HFFc6 (cell line): Measurements from ENCODE around the gene PRR18. TPM values are rescaled to one million over a fixed set of nuclear protein-coding genes. Genes with fewer than 3 reads are reported as not detected.

Source experiments
- DNase-seq: peaks from one replicate; pipeline ENCODE4 v3.0.0-alpha.2; 2018
- H3K27ac Mint-ChIP-seq: 2 replicates; pipeline ENCODE4 v1.8.0; 2020; ENCODE audit warnings: mild to moderate bottlenecking, mixed read lengths
- H3K27me3 Mint-ChIP-seq: 2 replicates; pipeline ENCODE4 v1.8.0; 2021; ENCODE audit warnings: mild to moderate bottlenecking, moderate library complexity, mixed read lengths; ENCODE audit not compliant: insufficient read depth
- H3K36me3 Mint-ChIP-seq: 2 replicates; pipeline ENCODE4 v1.8.0; 2021; ENCODE audit warnings: low read depth, mixed read lengths
- H3K4me1 Mint-ChIP-seq: 2 replicates; pipeline ENCODE4 v1.8.0; 2020; ENCODE audit warnings: low read depth, mixed read lengths
- H3K4me3 Mint-ChIP-seq: 2 replicates; pipeline ENCODE4 v1.8.0; 2020; ENCODE audit warnings: mild to moderate bottlenecking, moderate library complexity, mixed read lengths
- H3K9me3 Mint-ChIP-seq: 2 replicates; pipeline ENCODE4 v1.8.0; 2020; ENCODE audit warnings: mild to moderate bottlenecking, mixed read lengths
- CTCF ChIP-seq: fragments of 200-600 bp; sonication (generic); IDR thresholded peaks from 2 replicates; pipeline ENCODE4 v1.5.0; 2021; ENCODE audit warnings: antibody characterized with exemption, mild to moderate bottlenecking
- total RNA-seq, 6 experiments: library from RNA; stranded (reverse); fragmentation: NEBNext Ultra II Directional; extraction: Animal tissue kit (Norgen Biotek cat#: 25700); gene quantifications; 2 replicates in 1 of 6; 3 replicates in 5 of 6; pipeline ENCODE4 v1.2.3, GENCODE V29; 2021

PRR18 gene
- total RNA-seq, 6 experiments from 2014 or later: not detected

- Mint-ChIP-seq H3K36me3 (no peaks in the 10 kb centered on the region), H3K4me1 (no peaks in the 10 kb centered on the region; the same call in 1 of the 2 replicates), H3K4me3 (no peak overlapping the region), H3K27ac (no peak overlapping the region), H3K27me3 (peaks cover 2% of the 10 kb centered on the region; the same call in 1 of the 2 replicates), H3K9me3 (no peaks in the 10 kb centered on the region)
- no peak for DNase-seq
- TF ChIP-seq CTCF: no peak
Measured at GRCh38 chr6:166274163-166274562, 34.0 kb downstream of the PRR18 start.

GRCh38 chr6:166271376-166271765, 36.8 kb downstream of the PRR18 start:
- H3K27me3 Mint-ChIP-seq: peaks cover 2% of the 10 kb centered on the region; the same call in 1 of the 2 replicates
- no peaks in the 10 kb centered on the region for H3K9me3 Mint-ChIP-seq
- DNase-seq: no peak
- H3K4me1 Mint-ChIP-seq: no peaks in the 10 kb centered on the region; the same call in 1 of the 2 replicates
- no peaks in the 10 kb centered on the region for H3K36me3 Mint-ChIP-seq
- no peak overlapping the region for H3K27ac Mint-ChIP-seq
- no peak for TF ChIP-seq CTCF
- H3K4me3 Mint-ChIP-seq: no peak overlapping the region

GRCh38 chr6:166270706-166271375, 37.4 kb downstream of the PRR18 start:
- Mint-ChIP-seq H3K27me3 (peaks cover 2% of the 10 kb centered on the region; the same call in 1 of the 2 replicates), H3K36me3 (no peaks in the 10 kb centered on the region), H3K9me3 (no peaks in the 10 kb centered on the region), H3K27ac (no peak overlapping the region), H3K4me3 (no peak overlapping the region), H3K4me1 (no peaks in the 10 kb centered on the region; the same call in 1 of the 2 replicates)
- no peak for TF ChIP-seq CTCF
- no peak for DNase-seq

- DNase-seq: no peak
- no peaks in the 10 kb centered on the region for H3K4me1 Mint-ChIP-seq
- no peak for TF ChIP-seq CTCF
- no peaks in the 10 kb centered on the region for H3K9me3 Mint-ChIP-seq
- no peaks in the 10 kb centered on the region for H3K36me3 Mint-ChIP-seq
- H3K4me3 Mint-ChIP-seq: no peak overlapping the region
- H3K27me3 Mint-ChIP-seq: peaks cover 2% of the 10 kb centered on the region; the same call in 1 of the 2 replicates
- H3K27ac Mint-ChIP-seq: no peak overlapping the region
Measured at GRCh38 chr6:166269301-166270039, 38.7 kb downstream of the PRR18 start.

GRCh38 chr6:166268431-166268830, 39.8 kb downstream of the PRR18 start:
- DNase-seq: no peak
- peaks cover 4% of the 10 kb centered on the region; the same call in 1 of the 2 replicates for H3K27me3 Mint-ChIP-seq
- no peak overlapping the region for H3K27ac Mint-ChIP-seq
- no peak for TF ChIP-seq CTCF
- H3K9me3 Mint-ChIP-seq: peaks cover 2% of the 10 kb centered on the region; the same call in 1 of the 2 replicates
- H3K4me1 Mint-ChIP-seq: no peaks in the 10 kb centered on the region
- no peak overlapping the region for H3K4me3 Mint-ChIP-seq
- H3K36me3 Mint-ChIP-seq: no peaks in the 10 kb centered on the region
